ENCODE results near the gene MUC2. TPM values are rescaled to one million over a fixed set of nuclear protein-coding genes. Genes with fewer than 3 reads are reported as not detected.

MUC2 gene
- polyA plus RNA-seq, 3 donors: not detected

GRCh38 chr11:1028616-1029015 is 46.1 kb upstream of the MUC2 start:
- Histone ChIP-seq H3K27ac (ENCODE audit: low read depth in 1 of 2, low read length in 2 of 2) (no peak overlapping the region), H3K4me2 (replicated peaks; ENCODE audit: extremely low read depth, low read length, poor library complexity, severe bottlenecking) (no peak overlapping the region), H4K20me1 (ENCODE audit: insufficient read depth, low read length) (no peaks in the 10 kb centered on the region), H3K9me3 (replicated peaks in 1 of 2; ENCODE audit: control insufficient read depth in 1 of 2, insufficient read depth in 1 of 2, low read length in 2 of 2) (no peaks in the 10 kb centered on the region), H2AFZ (ENCODE audit: insufficient read depth, low read depth, low read length, poor library complexity, severe bottlenecking) (no peak overlapping the region), H3K27me3 (ENCODE audit: control insufficient read depth in 2 of 2, insufficient read depth in 2 of 2, low read length in 2 of 2) (no peaks in the 10 kb centered on the region), H3K79me2 (ENCODE audit: insufficient read depth, low read length) (no peaks in the 10 kb centered on the region), H3K4me3 (replicated peaks in 1 of 3; ENCODE audit: low read depth in 2 of 3, low read length in 3 of 3) (no peak overlapping the region), H3K9ac (ENCODE audit: insufficient read depth, low read length, poor library complexity, severe bottlenecking) (no peak overlapping the region), H3K36me3 (replicated peaks in 1 of 2; ENCODE audit: control insufficient read depth in 1 of 2, insufficient read depth in 2 of 2, low read length in 2 of 2) (no peaks in the 10 kb centered on the region), H3K4me1 (ENCODE audit: control insufficient read depth in 1 of 2, insufficient read depth in 2 of 2, low read length in 2 of 2) (no peaks in the 10 kb centered on the region)
- H3K27ac Mint-ChIP-seq: no peak overlapping the region
- H3K4me1 Mint-ChIP-seq: no peaks in the 10 kb centered on the region
- peaks cover 0 to 3% (median 0%) of the 10 kb centered on the region in 3 donors for H3K27me3 Mint-ChIP-seq (ENCODE audit: low read depth in 3 of 3)
- no peak overlapping the region for H3K4me3 Mint-ChIP-seq
- no peak for DNase-seq
- peaks cover 0 to 6% (median 2%) of the 10 kb centered on the region in 7 donors for H3K9me3 Mint-ChIP-seq
- H3K36me3 Mint-ChIP-seq: no peaks in the 10 kb centered on the region
- 90% methylated on average over 12 of the region's 14 CpGs for WGBS (ENCODE audit: insufficient coverage)
- intact Hi-C loops (cut with micrococcal nuclease): no loop called here
- TF ChIP-seq CTCF (IDR thresholded peaks at IDR 0.05): no peak

GRCh38 chr11:1029051-1029450 is 45.6 kb upstream of the MUC2 start:
- H3K4me3 ChIP-seq (replicated peaks in 1 of 3; ENCODE audit: low read depth in 2 of 3, low read length in 3 of 3): no peak overlapping the region
- H3K9me3 Mint-ChIP-seq: peaks cover 0 to 6% (median 2%) of the 10 kb centered on the region in 7 donors
- no peak overlapping the region for H2AFZ ChIP-seq (ENCODE audit: insufficient read depth, low read depth, low read length, poor library complexity, severe bottlenecking)
- no peaks in the 10 kb centered on the region for H3K36me3 Mint-ChIP-seq
- H3K79me2 ChIP-seq (ENCODE audit: insufficient read depth, low read length): no peaks in the 10 kb centered on the region
- no peaks in the 10 kb centered on the region for H3K4me1 ChIP-seq (ENCODE audit: control insufficient read depth in 1 of 2, insufficient read depth in 2 of 2, low read length in 2 of 2)
- no peaks in the 10 kb centered on the region for H4K20me1 ChIP-seq (ENCODE audit: insufficient read depth, low read length)
- intact Hi-C loops (cut with micrococcal nuclease): no loop called here
- no peak overlapping the region for H3K4me2 ChIP-seq (replicated peaks; ENCODE audit: extremely low read depth, low read length, poor library complexity, severe bottlenecking)
- H3K9me3 ChIP-seq (replicated peaks in 1 of 2; ENCODE audit: control insufficient read depth in 1 of 2, insufficient read depth in 1 of 2, low read length in 2 of 2): no peaks in the 10 kb centered on the region
- no peaks in the 10 kb centered on the region for H3K4me1 Mint-ChIP-seq
- no peaks in the 10 kb centered on the region for H3K36me3 ChIP-seq (replicated peaks in 1 of 2; ENCODE audit: control insufficient read depth in 1 of 2, insufficient read depth in 2 of 2, low read length in 2 of 2)
- no peak overlapping the region for H3K9ac ChIP-seq (ENCODE audit: insufficient read depth, low read length, poor library complexity, severe bottlenecking)
- H3K27me3 Mint-ChIP-seq (ENCODE audit: low read depth in 3 of 3): peaks cover 0 to 3% (median 0%) of the 10 kb centered on the region in 3 donors
- H3K27ac ChIP-seq (ENCODE audit: low read depth in 1 of 2, low read length in 2 of 2): no peak overlapping the region
- DNase-seq: no peak
- no peaks in the 10 kb centered on the region for H3K27me3 ChIP-seq (ENCODE audit: control insufficient read depth in 2 of 2, insufficient read depth in 2 of 2, low read length in 2 of 2)
- no peak overlapping the region for H3K4me3 Mint-ChIP-seq
- H3K27ac Mint-ChIP-seq: no peak overlapping the region
- 88% methylated on average over 23 of the region's 25 CpGs for WGBS (ENCODE audit: insufficient coverage)
- TF ChIP-seq CTCF (IDR thresholded peaks at IDR 0.05): no peak

Measured in CD14-positive monocyte (primary cell).